Kidney epithelial cell (primary cell): ENCODE results near the gene GABBR2. TPM values are rescaled to one million over a fixed set of nuclear protein-coding genes. Genes with fewer than 3 reads are reported as not detected.

Experiments
- DNase-seq: peaks from one replicate; pipeline ENCODE4 v3.0.0-alpha.2; 2010; ENCODE audit warnings: low read depth
- H3K27me3 ChIP-seq: 2 replicates; pipeline ENCODE4 v1.6.0; 2011; ENCODE audit warnings: low read length; ENCODE audit not compliant: control insufficient read depth, insufficient read depth
- H3K36me3 ChIP-seq: 2 replicates; pipeline ENCODE4 v1.5.1; 2011; ENCODE audit warnings: low read length; ENCODE audit not compliant: control insufficient read depth, insufficient read depth
- H3K4me3 ChIP-seq: 2 replicates; pipeline ENCODE4 v1.5.1; 2011; ENCODE audit warnings: low read depth, mild to moderate bottlenecking, control low read depth, low read length
- total RNA-seq: library from RNA; depleted of rRNA; stranded (reverse); fragments of >200 nt; gene quantifications from 2 replicates; pipeline ENCODE4 v1.2.3, GENCODE V29; 2015
- TF ChIP-seq, protein P1 (sequence below): IDR thresholded peaks from 2 replicates; pipeline ENCODE4 v1.5.1; 2011; ENCODE audit warnings: mild to moderate bottlenecking, moderate library complexity, low read length, control low read depth, inconsistent platforms; ENCODE audit not compliant: insufficient read depth, poor library complexity, severe bottlenecking

Gene GABBR2
- total RNA-seq, 1 donor from 2014 or later = 10.8 TPM

DNA sequence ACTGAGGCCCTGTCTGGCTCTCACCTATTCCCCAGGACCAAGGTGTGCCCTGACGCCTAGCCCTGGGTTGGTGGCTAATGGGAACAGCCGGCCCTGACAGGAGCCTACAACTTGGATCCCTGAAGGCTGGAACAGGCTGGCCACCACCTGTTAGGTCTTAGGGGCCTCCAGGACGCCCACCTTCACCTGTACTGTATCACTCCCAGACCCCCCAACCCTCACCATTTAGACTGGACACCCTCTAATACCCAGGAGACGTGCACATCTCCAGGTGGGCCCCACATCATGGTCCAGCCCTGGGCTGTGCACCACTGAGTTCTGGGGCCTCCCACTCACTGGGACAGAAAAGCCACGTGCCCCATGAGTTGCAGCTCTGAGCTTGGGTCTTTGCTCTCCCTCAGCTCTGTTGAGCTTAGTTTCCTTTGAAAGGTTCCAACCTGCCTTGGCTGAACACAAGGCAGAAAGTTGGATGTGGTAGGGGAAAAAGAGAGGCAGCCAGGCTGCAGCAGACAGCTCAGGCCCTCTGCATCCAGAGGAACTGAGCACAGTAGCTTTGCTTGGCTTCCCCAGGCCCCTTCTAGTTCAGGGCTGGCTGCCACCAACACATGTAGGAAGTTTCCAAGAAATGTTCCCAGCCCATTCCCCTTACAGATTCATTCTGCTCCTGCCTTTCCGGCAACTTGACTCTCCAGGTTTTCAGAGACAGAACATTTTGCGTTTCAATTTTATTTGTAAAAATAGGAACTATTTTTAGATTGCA is 336.5 kb downstream of the GABBR2 start:
- no peak for DNase-seq
- TF ChIP-seq, protein P1, sequence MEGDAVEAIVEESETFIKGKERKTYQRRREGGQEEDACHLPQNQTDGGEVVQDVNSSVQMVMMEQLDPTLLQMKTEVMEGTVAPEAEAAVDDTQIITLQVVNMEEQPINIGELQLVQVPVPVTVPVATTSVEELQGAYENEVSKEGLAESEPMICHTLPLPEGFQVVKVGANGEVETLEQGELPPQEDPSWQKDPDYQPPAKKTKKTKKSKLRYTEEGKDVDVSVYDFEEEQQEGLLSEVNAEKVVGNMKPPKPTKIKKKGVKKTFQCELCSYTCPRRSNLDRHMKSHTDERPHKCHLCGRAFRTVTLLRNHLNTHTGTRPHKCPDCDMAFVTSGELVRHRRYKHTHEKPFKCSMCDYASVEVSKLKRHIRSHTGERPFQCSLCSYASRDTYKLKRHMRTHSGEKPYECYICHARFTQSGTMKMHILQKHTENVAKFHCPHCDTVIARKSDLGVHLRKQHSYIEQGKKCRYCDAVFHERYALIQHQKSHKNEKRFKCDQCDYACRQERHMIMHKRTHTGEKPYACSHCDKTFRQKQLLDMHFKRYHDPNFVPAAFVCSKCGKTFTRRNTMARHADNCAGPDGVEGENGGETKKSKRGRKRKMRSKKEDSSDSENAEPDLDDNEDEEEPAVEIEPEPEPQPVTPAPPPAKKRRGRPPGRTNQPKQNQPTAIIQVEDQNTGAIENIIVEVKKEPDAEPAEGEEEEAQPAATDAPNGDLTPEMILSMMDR = no peak
- no peak overlapping the region for H3K4me3 ChIP-seq
- H3K27me3 ChIP-seq = no peaks in the 10 kb centered on the region
- no peaks in the 10 kb centered on the region for H3K36me3 ChIP-seq

DNA sequence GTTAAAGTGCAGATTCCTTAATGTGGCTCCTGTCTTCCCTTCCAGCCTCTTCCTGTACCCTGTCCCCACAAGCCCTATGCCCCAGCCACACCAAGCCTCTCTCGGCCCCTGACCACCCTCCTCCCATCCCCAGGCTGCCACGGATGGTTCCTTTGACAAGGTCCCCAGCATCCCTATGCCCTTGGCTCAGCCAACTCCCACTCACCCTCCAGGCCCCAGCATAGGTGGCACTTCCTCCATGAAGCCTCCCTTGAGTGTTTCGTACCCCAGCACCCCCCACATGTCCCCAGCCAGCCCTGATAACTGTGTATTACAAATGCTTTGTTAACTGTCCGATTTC is 337.8 kb downstream of the GABBR2 start:
- no peak for DNase-seq
- Histone ChIP-seq H3K36me3 (no peaks in the 10 kb centered on the region), H3K27me3 (no peaks in the 10 kb centered on the region), H3K4me3 (no peak overlapping the region)
- TF ChIP-seq, protein P1 = no peak

DNA sequence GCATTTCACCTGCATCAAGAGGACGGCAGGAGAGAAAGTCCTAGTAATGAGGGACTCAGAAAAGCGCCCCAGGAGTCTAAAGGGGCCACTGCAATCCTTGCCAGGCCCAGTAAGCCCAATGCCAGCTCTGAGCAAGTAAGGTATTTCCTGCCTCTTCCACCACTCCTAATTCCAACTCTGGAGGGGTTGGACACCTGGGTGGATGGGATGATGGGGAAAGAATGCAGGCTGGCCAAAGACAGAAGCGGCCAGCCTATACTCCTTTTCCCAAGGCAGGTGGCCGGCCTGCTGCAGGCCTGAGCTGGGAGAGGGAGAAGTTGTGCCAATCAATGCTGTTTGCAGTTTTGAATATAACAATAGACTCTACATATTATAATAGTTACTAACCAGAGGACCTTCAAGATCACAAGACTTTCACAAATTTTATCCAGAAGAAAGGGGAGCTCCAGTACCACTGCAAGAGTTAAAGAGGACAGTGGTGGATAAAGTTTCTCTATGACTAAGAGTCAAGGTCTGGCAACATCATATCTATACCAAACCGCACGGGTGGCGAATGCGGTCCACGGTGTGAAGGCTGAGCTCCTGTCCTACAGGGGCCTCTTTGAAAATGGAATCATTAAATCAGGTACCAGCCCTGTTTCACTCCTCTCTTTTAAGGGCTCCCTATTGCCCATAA is 338.3 kb downstream of the GABBR2 start:
- H3K27me3 ChIP-seq = no peaks in the 10 kb centered on the region
- TF ChIP-seq, protein P1 = no peak
- no peak overlapping the region for H3K4me3 ChIP-seq
- H3K36me3 ChIP-seq = no peaks in the 10 kb centered on the region
- DNase-seq = no peak

DNA sequence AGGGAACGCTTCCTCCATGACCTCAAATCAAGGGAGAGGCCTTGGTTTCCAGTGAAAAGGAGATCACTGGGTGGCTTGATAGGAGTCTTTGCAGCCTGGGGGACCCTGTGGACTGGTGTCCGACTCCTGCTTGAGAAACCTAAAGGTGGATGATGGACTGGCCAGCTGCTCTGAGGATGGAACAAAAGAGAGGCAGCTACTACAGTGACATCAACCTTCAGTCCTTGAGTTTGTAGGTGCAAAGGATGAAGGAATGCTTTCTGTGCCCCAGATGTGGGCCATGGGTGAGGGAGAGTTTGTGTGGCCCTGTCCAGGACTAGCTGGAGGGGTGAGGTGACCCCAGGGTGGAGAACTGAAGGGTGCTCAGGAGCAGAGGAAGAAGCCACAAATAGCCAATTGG is 338.8 kb downstream of the GABBR2 start:
- no peak overlapping the region for H3K4me3 ChIP-seq
- H3K27me3 ChIP-seq = no peaks in the 10 kb centered on the region
- DNase-seq = no peak
- TF ChIP-seq, protein P1 = no peak
- no peaks in the 10 kb centered on the region for H3K36me3 ChIP-seq

DNA sequence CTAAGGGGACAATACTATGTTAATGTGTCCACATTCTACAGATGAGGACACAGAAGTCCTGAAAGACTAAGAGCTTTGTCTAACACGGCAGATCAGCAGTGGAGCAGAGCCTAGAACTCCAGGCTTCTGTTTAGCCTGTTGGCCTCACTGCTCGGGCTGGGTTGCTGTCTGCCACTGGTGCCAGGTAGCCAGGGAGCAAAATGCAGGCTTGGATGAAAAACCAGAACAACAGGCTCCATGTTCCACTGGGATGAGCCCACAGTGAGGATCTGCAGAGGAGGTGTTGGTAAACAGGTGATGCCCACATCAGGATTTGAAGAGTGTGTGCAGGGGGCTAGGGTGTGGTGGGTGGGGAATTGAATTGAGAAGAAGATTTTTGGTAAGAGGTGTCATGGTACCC is 339.3 kb downstream of the GABBR2 start:
- H3K27me3 ChIP-seq = no peaks in the 10 kb centered on the region
- H3K4me3 ChIP-seq = no peak overlapping the region
- H3K36me3 ChIP-seq = no peaks in the 10 kb centered on the region
- no peak for DNase-seq
- TF ChIP-seq, protein P1 = no peak
